ENCODE measurements around the gene ADIPOR1.
"Not testable (repeated sequence)": the region's sequence is repeated elsewhere in the genome, so short reads cannot be mapped to it uniquely, and the experiment has no call there.

Gene ADIPOR1

GRCh38 chr1:202957733-202958543, at the start of gene ADIPOR1:
Gene ADIPOR1, minus strand, starts transcription at chr1:202958312. Its CDS starts 7,242 bp downstream, at chr1:202951070.
- DNase-seq = peak; percentile 95
- ATAC-seq = peak; percentile 100

GRCh38 chr1:203006948-203007871, 49.1 kb upstream of the ADIPOR1 start, which contains the start of gene TMEM183A:
Gene TMEM183A, plus strand, starts transcription at chr1:203007374. Its CDS starts 92 bp downstream, at chr1:203007466.
- peak; percentile 97 for ATAC-seq

GRCh38 chr1:203005395-203006142, 47.5 kb upstream of the ADIPOR1 start:
- not testable (repeated sequence) for DNase-seq, ATAC-seq

More at GRCh38 chr1:203006948-203007871, 49.1 kb upstream of the ADIPOR1 start, which contains the start of gene TMEM183A:
- DNase-seq = peak; percentile 94

GRCh38 chr1:203002951-203003350, 44.8 kb upstream of the ADIPOR1 start:
- no peak for DNase-seq
- ATAC-seq = no peak

GRCh38 chr1:203001986-203002385, 43.9 kb upstream of the ADIPOR1 start:
- ATAC-seq = no peak
- DNase-seq = no peak

GRCh38 chr1:203000217-203000944, 42.3 kb upstream of the ADIPOR1 start:
- DNase-seq = no peak
- peak; percentile 36 for ATAC-seq

- peak; percentile 49 for ATAC-seq
- DNase-seq = peak; percentile 69
These were observed 41.0 kb upstream of the ADIPOR1 start for GRCh38 chr1:202998836-202999750.

GRCh38 chr1:202994756-202995155, 36.6 kb upstream of the ADIPOR1 start:
- DNase-seq (no peak), ATAC-seq (no peak)

GRCh38 chr1:202991112-202991511, 33.0 kb upstream of the ADIPOR1 start:
- ATAC-seq (no peak), DNase-seq (no peak)

- ATAC-seq = no peak
- DNase-seq = no peak
These were observed 31.8 kb upstream of the ADIPOR1 start for GRCh38 chr1:202989879-202990278.

GRCh38 chr1:202987922-202988583, 29.9 kb upstream of the ADIPOR1 start:
- no peak for ATAC-seq
- DNase-seq = no peak

- no peak for ATAC-seq
- DNase-seq = no peak
These were observed 29.1 kb upstream of the ADIPOR1 start for GRCh38 chr1:202987255-202987654.

- DNase-seq, ATAC-seq: not testable (repeated sequence)
These were observed 28.0 kb upstream of the ADIPOR1 start for GRCh38 chr1:202986120-202986519.

GRCh38 chr1:202982715-202983430, 24.8 kb upstream of the ADIPOR1 start:
- ATAC-seq (no peak), DNase-seq (no peak)

- DNase-seq (no peak), ATAC-seq (no peak)
These were observed 23.8 kb upstream of the ADIPOR1 start for GRCh38 chr1:202981939-202982338.

- no peak for ATAC-seq
- DNase-seq = no peak
These were observed 21.3 kb upstream of the ADIPOR1 start for GRCh38 chr1:202979459-202979858.

- DNase-seq = no peak
- ATAC-seq = no peak
These were observed 18.5 kb upstream of the ADIPOR1 start for GRCh38 chr1:202976633-202977032.

- no peak for ATAC-seq
- no peak for DNase-seq
These were observed 16.7 kb upstream of the ADIPOR1 start for GRCh38 chr1:202974856-202975255.

GRCh38 chr1:202972046-202972445, 13.9 kb upstream of the ADIPOR1 start:
- no peak for ATAC-seq
- no peak for DNase-seq
